Limb (tissue), 2 donors: Measurements from ENCODE around the gene SPNS2.

Experiments
- DNase-seq, 2 donors: peaks; one replicate each; pipeline ENCODE4 v3.0.0-alpha.2; 2016; ENCODE audit errors: extremely low spot score in 2 of 2

Gene SPNS2

GRCh38 chr17:4536742-4537411 is 38.2 kb downstream of the SPNS2 start:
- no peak for DNase-seq

GRCh38 chr17:4537451-4538235 is 39.0 kb downstream of the SPNS2 start:
- DNase-seq = no peak

- no peak for DNase-seq
These were observed 39.7 kb downstream of the SPNS2 start for GRCh38 chr17:4538236-4539002.

GRCh38 chr17:4539025-4539424 is 40.3 kb downstream of the SPNS2 start:
- no peak for DNase-seq

GRCh38 chr17:4539576-4540223 is 41.0 kb downstream of the SPNS2 start:
- no peak for DNase-seq

GRCh38 chr17:4540224-4540651 is 41.6 kb downstream of the SPNS2 start:
- DNase-seq = no peak

GRCh38 chr17:4540687-4541327 is 42.1 kb downstream of the SPNS2 start:
- DNase-seq = no peak

GRCh38 chr17:4541328-4542002 is 42.8 kb downstream of the SPNS2 start:
- no peak for DNase-seq

- no peak for DNase-seq
These were observed 43.5 kb downstream of the SPNS2 start for GRCh38 chr17:4542003-4542725.

GRCh38 chr17:4542726-4543191 is 44.1 kb downstream of the SPNS2 start:
- DNase-seq = no peak

GRCh38 chr17:4543557-4544026 is 44.9 kb downstream of the SPNS2 start:
- DNase-seq = no peak

GRCh38 chr17:4544135-4544950 is 45.7 kb downstream of the SPNS2 start:
- DNase-seq = no peak

GRCh38 chr17:4544951-4545216 is 46.2 kb downstream of the SPNS2 start:
- peak in 1 of 2 donors; percentile 27 for DNase-seq

- DNase-seq = peak in 1 of 2 donors; percentile 29
These were observed 46.7 kb downstream of the SPNS2 start for GRCh38 chr17:4545217-4545951.

GRCh38 chr17:4547118-4547906 is 48.6 kb downstream of the SPNS2 start:
- DNase-seq = no peak

GRCh38 chr17:4548061-4548461 is 49.4 kb downstream of the SPNS2 start:
- DNase-seq = no peak

GRCh38 chr17:4548721-4549531 is 50.2 kb downstream of the SPNS2 start:
- peak in 1 of 2 donors; percentile 27 for DNase-seq
